ENCODE data around the gene ITPR2.

DNA sequence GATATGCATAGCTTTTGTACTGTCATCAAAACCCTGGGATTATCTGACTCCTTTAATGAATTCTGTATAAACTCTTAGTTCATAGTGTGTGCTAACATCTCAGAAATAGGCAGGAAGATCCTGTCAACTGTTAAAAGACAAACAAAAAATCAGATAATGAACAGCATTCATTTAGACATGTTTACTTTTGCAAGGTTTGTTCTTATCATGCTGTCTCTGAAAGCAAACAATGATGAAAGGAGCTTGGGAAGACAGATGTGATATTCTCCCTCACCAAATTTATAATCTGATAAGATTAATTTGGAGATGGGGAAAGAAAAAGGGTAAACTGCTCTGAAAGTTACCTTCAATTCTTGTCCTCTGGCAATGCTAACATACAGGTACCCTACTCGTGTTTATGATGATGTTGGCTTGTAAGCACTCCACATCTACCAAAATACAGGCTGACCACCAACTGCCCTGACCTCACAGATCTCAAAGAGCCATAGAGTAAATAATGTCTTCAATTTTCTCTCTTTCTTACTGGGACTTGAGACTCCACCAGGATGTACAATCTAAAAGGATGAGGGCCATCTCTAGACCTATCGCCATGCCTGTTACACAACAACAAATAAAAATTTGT, 403.8 kb downstream of the ITPR2 start:
- TF ChIP-seq PHF8 (conservative IDR thresholded peaks at IDR 0.05; ENCODE audit: low read depth, low read length) (no peak), GABPA (IDR thresholded peaks at IDR 0.05; ENCODE audit: borderline replicate concordance, insufficient read depth, low read length) (no peak), EZH2 (IDR thresholded peaks at IDR 0.05; ENCODE audit: low read depth, low read length, severe bottlenecking) (no peak), CHD1 (IDR thresholded peaks at IDR 0.05; ENCODE audit: low read depth, low read length) (no peak), SUZ12 (IDR thresholded peaks at IDR 0.05; ENCODE audit: low read length) (no peak), ZNF274 (IDR thresholded peaks at IDR 0.05; ENCODE audit: borderline replicate concordance, extremely low read depth, low read length) (no peak)
- TF ChIP-seq, protein P1, sequence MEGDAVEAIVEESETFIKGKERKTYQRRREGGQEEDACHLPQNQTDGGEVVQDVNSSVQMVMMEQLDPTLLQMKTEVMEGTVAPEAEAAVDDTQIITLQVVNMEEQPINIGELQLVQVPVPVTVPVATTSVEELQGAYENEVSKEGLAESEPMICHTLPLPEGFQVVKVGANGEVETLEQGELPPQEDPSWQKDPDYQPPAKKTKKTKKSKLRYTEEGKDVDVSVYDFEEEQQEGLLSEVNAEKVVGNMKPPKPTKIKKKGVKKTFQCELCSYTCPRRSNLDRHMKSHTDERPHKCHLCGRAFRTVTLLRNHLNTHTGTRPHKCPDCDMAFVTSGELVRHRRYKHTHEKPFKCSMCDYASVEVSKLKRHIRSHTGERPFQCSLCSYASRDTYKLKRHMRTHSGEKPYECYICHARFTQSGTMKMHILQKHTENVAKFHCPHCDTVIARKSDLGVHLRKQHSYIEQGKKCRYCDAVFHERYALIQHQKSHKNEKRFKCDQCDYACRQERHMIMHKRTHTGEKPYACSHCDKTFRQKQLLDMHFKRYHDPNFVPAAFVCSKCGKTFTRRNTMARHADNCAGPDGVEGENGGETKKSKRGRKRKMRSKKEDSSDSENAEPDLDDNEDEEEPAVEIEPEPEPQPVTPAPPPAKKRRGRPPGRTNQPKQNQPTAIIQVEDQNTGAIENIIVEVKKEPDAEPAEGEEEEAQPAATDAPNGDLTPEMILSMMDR (IDR thresholded peaks at IDR 0.05; ENCODE audit: control extremely low read depth in 1 of 3, insufficient read depth in 1 of 3, low read depth in 1 of 3, low read length in 3 of 3), result no peak
